GM12873 (cell line): Measurements from ENCODE around the gene MATN4.
A peak's percentile ranks its signal among the peaks of the same experiment; 100 is the strongest.

Source experiments
- TF ChIP-seq, protein P1 (sequence below): IDR thresholded peaks from 2 replicates; pipeline ENCODE4 v1.5.1; 2012; ENCODE audit warnings: low read depth, mild to moderate bottlenecking, moderate library complexity, low read length, control low read depth; ENCODE audit not compliant: insufficient read depth; ENCODE audit errors: missing control alignments

The MATN4 gene

DNA sequence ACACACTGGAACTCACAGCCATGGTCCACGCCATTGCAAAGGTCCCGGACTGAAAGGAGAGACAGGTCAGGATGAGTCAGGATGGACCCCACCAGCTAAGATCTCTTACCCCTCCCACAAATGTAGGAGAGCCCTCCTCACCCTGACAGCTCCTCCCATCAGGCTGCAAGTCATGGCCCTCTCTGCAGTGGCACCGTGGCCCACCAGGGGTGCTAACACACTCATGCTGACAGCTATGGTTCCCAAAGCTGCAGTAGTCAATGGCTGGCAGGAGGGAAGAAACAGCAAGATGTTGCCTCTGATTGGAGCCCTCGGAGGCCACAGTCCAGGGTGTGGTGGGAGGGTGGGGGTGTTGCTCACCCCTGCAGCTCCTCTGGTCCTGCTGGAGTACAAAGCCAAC, 7.1 kb downstream of the MATN4 start:
- TF ChIP-seq, protein P1, sequence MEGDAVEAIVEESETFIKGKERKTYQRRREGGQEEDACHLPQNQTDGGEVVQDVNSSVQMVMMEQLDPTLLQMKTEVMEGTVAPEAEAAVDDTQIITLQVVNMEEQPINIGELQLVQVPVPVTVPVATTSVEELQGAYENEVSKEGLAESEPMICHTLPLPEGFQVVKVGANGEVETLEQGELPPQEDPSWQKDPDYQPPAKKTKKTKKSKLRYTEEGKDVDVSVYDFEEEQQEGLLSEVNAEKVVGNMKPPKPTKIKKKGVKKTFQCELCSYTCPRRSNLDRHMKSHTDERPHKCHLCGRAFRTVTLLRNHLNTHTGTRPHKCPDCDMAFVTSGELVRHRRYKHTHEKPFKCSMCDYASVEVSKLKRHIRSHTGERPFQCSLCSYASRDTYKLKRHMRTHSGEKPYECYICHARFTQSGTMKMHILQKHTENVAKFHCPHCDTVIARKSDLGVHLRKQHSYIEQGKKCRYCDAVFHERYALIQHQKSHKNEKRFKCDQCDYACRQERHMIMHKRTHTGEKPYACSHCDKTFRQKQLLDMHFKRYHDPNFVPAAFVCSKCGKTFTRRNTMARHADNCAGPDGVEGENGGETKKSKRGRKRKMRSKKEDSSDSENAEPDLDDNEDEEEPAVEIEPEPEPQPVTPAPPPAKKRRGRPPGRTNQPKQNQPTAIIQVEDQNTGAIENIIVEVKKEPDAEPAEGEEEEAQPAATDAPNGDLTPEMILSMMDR = peak; percentile 77

DNA sequence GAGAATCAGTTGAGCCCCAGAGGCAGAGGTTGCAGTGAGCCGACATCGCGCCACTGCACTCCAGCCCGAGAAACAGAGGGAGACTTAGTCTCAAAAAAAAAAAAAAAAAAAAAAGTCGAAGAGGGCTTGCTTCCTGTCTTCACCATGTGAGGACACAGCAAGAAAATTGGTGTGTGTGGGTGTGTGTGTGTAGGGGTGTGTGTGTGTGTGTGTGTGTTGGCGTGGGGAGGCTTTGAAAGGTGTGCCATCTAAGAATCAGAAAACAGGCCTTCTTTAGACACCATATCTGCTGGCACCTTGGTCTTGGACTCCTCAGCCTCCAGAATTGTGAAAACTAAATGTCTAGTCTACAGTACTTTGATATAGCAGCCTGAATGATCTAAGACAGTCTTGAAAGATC, 8.3 kb downstream of the MATN4 start:
- TF ChIP-seq, protein P1 = no peak

DNA sequence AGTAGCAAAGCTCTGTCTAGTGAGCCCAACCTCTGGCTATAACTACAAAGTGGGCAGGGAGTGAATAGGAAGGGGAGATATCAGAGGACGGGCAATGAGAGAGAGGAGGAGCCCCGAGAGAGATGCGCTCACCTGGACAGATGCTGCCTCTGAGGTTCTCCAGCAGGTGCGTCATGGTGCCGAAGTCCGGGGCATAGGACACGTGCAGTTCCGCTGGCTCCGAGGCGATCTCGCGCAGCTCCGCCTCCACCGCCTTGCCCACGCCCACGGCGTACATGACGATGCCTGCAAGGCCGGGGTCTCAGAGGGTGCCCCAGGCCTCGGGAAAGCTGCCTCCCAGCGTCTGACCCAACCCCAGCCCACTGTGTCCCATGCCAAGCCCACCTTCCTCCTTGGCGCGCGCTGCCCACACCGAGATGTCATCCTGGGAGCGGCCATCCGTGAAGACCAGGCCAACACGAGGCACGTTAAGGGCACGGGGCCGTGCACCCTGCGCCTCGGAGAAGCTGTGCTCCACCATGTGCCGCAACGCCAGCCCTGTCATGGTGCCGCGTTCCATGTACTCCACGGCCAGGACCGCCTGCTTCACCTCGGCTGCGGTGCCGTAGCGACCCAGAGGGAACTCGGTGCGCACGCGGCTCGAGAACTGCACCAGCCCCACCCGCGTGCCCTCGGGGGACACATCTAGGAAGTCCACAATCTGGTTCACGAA, 10.2 kb downstream of the MATN4 start:
- TF ChIP-seq, protein P1 = no peak

DNA sequence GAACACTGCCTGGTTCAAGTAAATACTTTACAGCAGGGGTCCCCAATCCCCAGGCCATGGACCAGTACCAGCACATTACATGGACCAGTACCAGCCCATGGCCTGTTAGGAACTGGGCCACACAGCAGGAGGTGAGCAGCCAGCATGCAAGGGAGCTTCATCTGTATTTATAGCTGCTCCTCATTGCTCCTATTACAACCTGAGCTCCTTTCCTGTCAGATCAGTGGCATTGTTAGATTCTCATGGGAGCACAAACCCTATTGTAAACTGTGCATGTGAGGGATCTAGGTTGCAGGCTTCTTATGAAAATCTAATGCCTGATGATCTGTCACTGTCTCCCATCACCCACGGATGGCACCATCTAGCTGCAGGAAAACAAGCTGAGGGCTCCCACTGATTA, 13.4 kb downstream of the MATN4 start:
- TF ChIP-seq, protein P1 = no peak

DNA sequence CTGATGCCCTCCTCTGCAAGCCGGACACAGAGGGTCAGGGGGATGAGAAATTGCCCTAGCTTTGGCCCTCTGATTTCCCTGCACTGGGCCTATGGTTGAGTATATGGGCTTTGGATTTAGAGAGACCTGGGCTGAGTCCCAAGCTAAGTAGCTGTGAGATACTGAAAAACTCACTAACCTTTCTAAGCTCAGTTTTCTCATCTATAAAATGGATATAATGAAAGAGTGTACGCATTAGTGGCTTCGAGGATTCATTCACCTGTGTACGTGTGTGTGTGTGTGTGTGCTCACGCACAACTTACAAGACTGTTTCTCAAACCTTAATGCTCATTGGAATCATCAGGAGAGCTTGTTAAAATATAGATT, 14.1 kb downstream of the MATN4 start:
- TF ChIP-seq, protein P1 = no peak

DNA sequence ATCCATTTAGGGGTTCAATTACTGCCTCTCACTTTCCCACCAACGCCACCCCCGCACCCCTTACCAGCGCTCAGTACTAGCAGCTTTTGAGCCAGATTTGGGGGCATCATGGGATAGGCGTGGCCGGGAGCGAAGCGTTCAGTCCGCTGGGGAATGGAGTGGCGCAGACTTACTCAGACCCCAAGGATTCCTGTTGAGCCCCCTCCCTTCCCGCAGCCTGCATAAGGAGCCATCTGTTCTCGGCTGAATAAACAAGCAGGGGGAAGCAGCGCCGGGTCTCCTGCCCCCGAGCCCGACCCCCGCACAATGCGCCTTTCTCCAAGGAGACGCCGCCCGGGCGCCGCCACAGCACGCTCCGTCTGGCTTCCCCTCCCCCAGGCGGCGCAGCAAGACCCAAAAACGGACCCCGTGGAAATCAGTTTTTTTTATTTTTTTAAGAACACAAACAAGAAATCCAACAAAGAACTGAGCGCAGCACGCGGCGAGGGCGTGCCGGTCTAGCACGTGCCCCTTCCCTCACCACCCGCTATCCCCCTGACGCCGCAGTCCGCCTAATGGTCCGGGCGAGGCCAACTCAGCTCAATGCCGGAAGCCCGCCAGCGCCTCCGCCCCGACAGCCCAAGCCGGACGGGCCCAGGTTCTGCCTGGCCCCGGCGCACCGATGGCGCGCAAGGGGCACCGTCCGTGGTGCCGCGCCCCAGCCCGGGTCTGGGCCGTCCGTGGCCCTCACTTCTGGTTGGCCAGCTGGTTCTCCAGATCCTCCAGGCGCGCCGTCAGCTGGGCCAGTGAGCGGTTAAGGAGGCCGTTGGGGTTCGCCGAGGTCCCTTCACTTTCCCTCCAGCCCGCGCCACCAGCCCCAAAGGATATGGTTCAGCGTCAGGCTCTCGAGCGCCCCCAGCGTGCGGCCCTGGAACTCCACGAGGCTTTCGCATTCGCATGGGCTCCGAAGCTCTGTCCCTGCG, 14.8 kb downstream of the MATN4 start:
- TF ChIP-seq, protein P1 = peak; percentile 90

DNA sequence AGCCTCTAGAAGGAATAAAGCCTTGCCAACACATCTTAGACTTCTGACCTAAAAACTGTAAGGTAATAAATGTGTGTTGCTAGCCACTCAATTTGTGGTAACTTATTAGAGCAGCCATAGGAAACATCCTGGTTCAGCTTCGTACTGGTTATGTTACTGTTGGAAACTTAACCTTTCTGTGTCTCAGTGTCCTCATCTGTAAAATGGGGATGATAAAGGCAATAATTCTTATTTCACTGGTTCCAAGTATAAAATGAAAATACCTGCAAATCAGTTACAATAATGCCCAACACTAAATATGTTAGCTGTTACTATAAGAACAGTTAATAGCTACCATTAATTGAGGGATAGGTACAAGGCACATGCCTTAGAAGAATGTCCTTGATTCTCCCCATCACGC, 15.8 kb downstream of the MATN4 start:
- TF ChIP-seq, protein P1 = no peak
